HG03575 (cell line): ENCODE measurements around the gene DOCK6.

ENCODE experiments used
- ATAC-seq: cut with Tn5 transposase; IDR thresholded peaks from one replicate; pipeline ENCODE4 v1.9.1; 2021; ENCODE audit not compliant: unreplicated experiment, insufficient number of reproducible peaks, low FRiP score; ENCODE audit errors: extremely low read depth

DOCK6 gene, protein sequence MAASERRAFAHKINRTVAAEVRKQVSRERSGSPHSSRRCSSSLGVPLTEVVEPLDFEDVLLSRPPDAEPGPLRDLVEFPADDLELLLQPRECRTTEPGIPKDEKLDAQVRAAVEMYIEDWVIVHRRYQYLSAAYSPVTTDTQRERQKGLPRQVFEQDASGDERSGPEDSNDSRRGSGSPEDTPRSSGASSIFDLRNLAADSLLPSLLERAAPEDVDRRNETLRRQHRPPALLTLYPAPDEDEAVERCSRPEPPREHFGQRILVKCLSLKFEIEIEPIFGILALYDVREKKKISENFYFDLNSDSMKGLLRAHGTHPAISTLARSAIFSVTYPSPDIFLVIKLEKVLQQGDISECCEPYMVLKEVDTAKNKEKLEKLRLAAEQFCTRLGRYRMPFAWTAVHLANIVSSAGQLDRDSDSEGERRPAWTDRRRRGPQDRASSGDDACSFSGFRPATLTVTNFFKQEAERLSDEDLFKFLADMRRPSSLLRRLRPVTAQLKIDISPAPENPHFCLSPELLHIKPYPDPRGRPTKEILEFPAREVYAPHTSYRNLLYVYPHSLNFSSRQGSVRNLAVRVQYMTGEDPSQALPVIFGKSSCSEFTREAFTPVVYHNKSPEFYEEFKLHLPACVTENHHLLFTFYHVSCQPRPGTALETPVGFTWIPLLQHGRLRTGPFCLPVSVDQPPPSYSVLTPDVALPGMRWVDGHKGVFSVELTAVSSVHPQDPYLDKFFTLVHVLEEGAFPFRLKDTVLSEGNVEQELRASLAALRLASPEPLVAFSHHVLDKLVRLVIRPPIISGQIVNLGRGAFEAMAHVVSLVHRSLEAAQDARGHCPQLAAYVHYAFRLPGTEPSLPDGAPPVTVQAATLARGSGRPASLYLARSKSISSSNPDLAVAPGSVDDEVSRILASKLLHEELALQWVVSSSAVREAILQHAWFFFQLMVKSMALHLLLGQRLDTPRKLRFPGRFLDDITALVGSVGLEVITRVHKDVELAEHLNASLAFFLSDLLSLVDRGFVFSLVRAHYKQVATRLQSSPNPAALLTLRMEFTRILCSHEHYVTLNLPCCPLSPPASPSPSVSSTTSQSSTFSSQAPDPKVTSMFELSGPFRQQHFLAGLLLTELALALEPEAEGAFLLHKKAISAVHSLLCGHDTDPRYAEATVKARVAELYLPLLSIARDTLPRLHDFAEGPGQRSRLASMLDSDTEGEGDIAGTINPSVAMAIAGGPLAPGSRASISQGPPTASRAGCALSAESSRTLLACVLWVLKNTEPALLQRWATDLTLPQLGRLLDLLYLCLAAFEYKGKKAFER (N-terminal part only)

DNA sequence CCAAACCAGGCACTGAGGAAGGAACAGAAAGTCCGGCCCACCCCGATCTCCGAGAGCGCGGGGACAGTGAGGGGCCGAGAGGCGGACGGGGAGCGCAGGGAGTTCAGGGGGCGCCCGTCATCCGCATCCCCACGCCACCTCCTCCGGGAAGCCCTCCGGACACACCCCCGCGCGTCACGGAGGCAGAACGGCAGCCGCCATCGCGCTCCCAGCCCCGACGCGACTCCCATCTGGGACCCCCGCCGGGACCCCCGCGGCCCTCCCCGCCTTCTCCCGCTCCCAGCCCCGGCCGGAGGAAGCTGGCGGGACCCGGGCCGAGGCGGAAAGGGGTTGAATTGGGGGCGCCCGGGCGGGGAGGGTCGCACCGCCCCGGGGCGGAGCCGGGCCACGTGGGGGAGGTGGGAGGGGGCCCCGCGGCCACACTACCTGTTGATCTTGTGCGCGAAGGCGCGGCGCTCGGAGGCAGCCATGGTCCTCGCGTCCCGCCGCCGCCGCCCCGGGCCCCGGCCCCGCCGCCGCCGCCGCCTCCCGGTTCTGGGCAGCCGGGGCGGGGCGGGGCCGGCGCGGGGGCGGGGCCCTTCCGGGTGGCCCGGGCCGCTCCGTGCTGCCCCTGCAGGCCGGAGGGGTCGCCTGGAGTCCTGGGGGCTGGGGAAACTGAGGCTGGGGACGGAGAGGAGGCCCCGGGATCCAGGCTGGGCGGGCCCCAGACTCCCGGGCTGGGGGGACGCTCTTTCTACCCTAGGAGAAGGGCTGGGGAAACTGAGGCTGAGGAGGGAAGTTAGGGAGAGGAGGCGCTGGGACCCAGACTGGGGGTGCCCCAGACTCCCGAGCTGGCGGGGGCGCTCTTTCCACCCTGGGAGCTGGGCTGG is at the start of gene DOCK6:
DOCK6 (minus strand) TSS at position 554 of the 869 bp plus-strand sequence; CDS start at position 470, 84 bp downstream.
- ATAC-seq: no peak

DNA sequence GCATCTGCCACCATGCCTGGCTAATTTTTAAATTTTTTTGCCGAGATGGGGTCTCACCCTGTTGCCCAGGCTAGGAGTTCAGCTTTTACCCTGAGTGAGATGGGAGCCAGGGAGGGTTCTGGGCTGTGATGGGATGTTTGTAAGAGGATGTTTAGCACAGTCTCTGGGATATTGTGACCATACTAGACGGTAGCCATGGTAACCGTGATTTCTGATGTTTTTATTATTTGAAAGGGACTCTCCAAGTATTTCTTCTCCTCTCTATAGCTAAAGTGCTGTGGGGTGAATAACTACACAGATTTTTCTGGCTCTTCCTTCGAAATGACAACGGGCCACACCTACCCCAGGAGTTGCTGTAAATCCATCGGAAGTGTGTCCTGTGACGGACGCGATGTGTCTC is 44.0 kb upstream of the DOCK6 start:
- ATAC-seq: no peak

GRCh38 chr19:11304936-11305335 is 42.6 kb upstream of the DOCK6 start:
- no peak for ATAC-seq

GRCh38 chr19:11300811-11301120 is 38.4 kb upstream of the DOCK6 start:
- ATAC-seq: no peak

DNA sequence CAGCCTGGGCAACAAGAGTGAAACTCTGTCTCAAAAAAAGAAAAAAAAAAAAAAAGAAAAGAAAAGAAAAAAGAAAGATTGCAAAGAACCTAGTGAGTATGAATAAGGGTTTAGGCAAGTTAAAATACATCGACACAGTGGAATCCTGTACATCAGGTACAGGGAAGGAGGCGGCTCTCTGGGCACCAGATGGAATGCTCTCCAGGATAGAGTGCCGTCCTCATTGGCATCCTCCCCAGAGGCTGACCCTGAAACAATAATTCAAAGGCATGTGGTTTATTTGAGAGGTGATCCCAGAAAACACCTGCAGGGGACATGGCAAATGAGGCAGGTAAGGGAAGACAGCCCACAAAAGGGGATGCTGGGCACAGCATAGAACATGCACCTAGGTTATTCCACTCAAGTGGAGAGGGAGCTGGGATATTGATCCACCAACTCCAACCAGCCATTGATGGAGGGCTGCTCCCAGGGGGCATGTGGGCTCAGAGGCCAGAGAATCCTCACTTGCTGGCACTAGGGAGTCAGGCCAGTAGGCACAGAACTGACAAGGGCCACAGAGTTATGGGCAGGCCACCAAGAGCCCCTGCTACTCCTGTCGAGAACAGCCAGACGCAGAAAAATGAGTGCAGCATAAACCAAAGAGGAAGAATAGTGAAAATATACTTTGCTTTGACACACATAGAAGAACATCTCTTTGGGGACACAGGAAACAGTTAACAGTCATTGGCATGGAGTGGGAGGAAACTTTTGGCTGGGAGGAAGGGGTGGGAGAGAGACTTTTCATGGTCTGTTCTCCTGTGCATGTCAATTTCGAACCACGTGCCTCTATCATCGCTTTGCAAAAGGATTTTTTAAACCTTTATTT is 37.9 kb upstream of the DOCK6 start:
- no peak for ATAC-seq

DNA sequence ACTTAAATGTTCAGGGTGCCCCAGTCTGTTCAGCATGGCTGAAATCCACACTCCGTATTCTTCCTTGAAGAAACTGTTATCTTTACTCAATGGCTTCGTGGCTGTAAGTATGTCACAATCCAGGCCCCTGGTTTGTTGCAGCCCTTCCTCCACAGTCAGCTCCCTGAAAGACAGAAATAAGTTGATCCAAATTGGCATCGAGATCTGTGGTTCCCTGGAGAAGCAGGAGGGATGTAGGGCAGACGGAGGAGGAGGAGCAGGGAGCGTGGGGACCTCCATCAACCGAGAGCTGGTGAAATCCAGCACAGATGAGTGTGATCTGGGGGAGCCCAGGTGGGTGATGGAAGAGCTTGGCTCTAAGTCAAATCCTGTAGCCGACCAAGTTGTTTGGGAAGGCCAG is 33.9 kb upstream of the DOCK6 start:
- no peak for ATAC-seq

DNA sequence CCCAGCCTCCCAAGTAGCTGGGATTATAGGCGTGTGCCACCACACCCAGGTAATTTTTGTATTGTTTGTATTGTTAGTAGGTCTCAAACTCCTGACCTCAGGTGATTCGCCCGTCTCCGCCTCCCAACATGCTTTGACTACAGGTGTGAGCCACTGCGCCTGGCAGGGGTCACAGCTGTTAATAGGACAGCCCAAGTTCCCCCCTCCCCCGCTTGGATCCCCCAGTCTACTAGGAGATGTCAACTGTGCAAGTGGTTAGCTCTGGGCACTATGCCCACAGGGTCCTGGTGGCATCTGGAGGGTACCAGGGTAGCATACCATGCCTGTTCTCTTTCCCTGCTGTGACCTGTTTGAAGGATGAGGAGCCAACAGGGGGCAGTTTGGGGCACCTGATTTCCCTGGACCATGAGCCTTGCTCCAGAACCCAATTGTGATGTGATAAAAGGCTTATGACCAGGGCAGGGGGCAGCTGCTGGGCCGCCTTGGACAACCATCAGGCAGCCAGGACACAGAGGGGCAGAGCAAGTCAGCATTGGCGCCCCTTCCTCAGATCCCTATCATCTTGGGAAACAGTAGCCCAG is 33.4 kb upstream of the DOCK6 start, which contains the start of gene TSPAN16:
TSPAN16 (plus strand) TSS at position 496 of the 581 bp plus-strand sequence. CDS start 138 bp downstream, outside the sequence.
- no peak for ATAC-seq

- no peak for ATAC-seq
Observed at GRCh38 chr19:11295180-11295579, 32.9 kb upstream of the DOCK6 start.

- ATAC-seq: no peak
Observed at GRCh38 chr19:11293433-11294389, 31.4 kb upstream of the DOCK6 start.

GRCh38 chr19:11291991-11292390 is 29.7 kb upstream of the DOCK6 start:
- no peak for ATAC-seq

- no peak for ATAC-seq
Observed at GRCh38 chr19:11291415-11291814, 29.1 kb upstream of the DOCK6 start.

DNA sequence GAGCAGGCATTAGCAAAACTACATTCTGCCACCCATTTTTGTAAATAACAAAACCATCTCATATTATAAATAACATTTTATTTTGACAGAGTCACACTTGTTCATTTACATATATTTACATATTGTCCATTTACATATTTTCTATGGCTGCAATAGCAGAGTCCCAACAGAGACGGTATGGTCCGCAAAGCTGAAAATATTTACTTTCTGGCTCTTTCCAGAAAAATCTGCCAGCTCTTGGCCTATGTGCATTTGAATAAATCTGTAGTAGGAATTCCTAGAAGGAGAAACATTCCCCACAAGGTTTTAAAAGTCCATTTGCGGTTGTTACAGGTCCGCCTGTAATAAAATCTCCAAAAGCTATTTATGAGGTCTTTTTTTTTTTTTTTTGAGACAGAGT is 27.9 kb upstream of the DOCK6 start:
- no peak for ATAC-seq

DNA sequence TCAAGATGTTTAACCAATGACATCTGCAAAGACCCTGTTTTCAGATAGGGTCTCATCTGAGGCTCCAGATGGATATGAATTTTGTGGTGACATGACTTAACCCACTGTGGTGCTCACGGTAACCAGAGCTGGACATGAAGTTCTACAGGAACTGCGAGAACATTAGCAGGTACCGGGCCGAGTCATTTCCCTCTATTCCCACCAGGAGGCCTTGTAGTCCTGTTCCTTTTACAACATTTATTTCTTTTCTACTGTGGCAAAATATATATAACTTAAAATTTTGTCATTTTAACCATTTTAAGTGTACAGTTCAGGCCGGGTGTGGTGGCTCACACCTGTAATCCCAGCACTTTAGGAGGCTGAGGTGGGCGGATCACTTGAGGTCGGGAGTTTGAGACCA is 26.0 kb upstream of the DOCK6 start:
- no peak for ATAC-seq

DNA sequence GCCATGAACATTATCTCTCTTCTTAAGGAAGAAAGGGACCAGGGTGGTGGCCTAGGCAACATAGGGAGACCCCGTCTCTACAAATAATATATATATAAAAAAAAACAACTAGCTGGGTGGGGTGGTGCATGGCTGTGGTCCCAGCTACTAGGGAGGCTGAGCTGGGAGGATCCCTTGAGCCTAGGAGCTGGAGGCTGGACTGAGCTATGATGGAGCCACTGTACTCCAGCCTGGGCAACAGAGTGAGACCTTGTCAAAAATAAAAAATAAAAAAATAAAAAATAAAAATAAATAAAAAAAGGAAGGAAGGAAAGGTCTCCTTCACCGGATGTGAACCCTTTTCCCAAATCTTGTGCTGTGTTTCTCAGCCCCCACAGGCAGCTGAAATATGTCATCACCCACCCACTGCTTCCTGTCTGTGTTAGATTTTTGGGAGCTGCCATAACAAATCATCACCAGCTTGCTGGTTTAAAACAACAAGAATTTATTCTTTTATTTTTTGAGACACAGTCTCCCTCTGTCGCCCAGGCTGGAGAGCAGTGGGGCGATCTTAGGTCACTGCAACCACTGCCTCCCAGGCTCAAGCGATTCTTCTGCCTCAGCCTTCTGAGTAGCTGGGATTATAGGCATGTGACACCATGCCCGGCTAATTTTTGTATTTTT is 24.1 kb upstream of the DOCK6 start:
- ATAC-seq: no peak

GRCh38 chr19:11284515-11284914 is 22.2 kb upstream of the DOCK6 start:
- ATAC-seq: no peak
